ENCODE data around the gene OPCML. TPM values are rescaled to one million over a fixed set of nuclear protein-coding genes. Genes with fewer than 3 reads are reported as not detected.

The OPCML gene
- total RNA-seq, 1 experiment from 2014 or later, result 0.94 TPM

GRCh38 chr11:133383201-133383600 lies 149.1 kb downstream of the OPCML start:
- Histone ChIP-seq H3K79me1 (ENCODE audit: insufficient read depth, low read depth, low read length, poor library complexity, severe bottlenecking) (no peaks in the 10 kb centered on the region), H4K91ac (ENCODE audit: insufficient read length, low read depth, low read length) (no peak overlapping the region), H4K8ac (replicated peaks; ENCODE audit: insufficient read length, low read depth, low read length) (no peak overlapping the region), H3K4ac (ENCODE audit: low read depth, low read length) (no peak overlapping the region), H3K18ac (ENCODE audit: insufficient read length, low read depth, low read length) (no peak overlapping the region), H3T11ph (ENCODE audit: low read length) (no peak overlapping the region), H3K56ac (ENCODE audit: insufficient read length, low read depth, low read length) (no peak overlapping the region), H3K4me2 (ENCODE audit: insufficient read depth, insufficient read length, low read length) (no peak overlapping the region), H4K20me1 (ENCODE audit: control insufficient read depth, insufficient read depth, insufficient read length) (no peaks in the 10 kb centered on the region), H2BK5ac (ENCODE audit: insufficient read length, low read length) (no peak overlapping the region), H3K27ac (ENCODE audit: insufficient read length, low read depth, low read length) (no peak overlapping the region), H3K23me2 (ENCODE audit: insufficient read length, low read depth, low read length, poor library complexity, severe bottlenecking) (no peaks in the 10 kb centered on the region), H2BK15ac (ENCODE audit: low read depth, low read length) (no peak overlapping the region), H2AFZ (ENCODE audit: low read length) (no peak overlapping the region), H4K5ac (ENCODE audit: insufficient read length, low read depth, low read length) (no peak overlapping the region), H3K23ac (ENCODE audit: insufficient read length, low read depth, low read length) (no peak overlapping the region), H2BK12ac (ENCODE audit: insufficient read length, low read depth, low read length) (no peak overlapping the region), H2AK5ac (ENCODE audit: insufficient read length, low read length) (no peak overlapping the region), H3K9ac (ENCODE audit: extremely low read depth, insufficient read length, low read length) (no peak overlapping the region), H2BK120ac (ENCODE audit: low read depth, low read length, poor library complexity, severe bottlenecking) (no peak overlapping the region), H3K4me1 (ENCODE audit: insufficient read depth, low read length) (peaks cover 2% of the 10 kb centered on the region; the same call in 1 of the 2 replicates), H3K79me2 (ENCODE audit: insufficient read depth, low read length) (no peaks in the 10 kb centered on the region), H3K14ac (ENCODE audit: insufficient read depth, low read length) (no peak overlapping the region), H3K27me3 (ENCODE audit: insufficient read depth, low read length) (no peaks in the 10 kb centered on the region), H2BK20ac (ENCODE audit: low read depth, low read length, poor library complexity, severe bottlenecking) (no peak overlapping the region), H3K9me3 (ENCODE audit: control insufficient read depth, low read depth, low read length) (no peaks in the 10 kb centered on the region)
- Mint-ChIP-seq H3K4me1 (peaks cover 10 to 11% of the 10 kb centered on the region in 2 experiments), H3K9me3 (no peaks in the 10 kb centered on the region), H3K4me3 (no peak overlapping the region), H3K27ac (peak overlapping the region in 1 of 3 experiments; percentile 6; a peak in 1 of 7 replicates), H3K27me3 (ENCODE audit: low read depth) (no peaks in the 10 kb centered on the region), H3K36me3 (ENCODE audit: insufficient read depth in 1 of 3, low read depth in 3 of 3) (no peaks in the 10 kb centered on the region)
- no peak for TF ChIP-seq CTCF (conservative IDR thresholded peaks at IDR 0.05)
- WGBS (ENCODE audit: extremely low coverage, insufficient read length, low lambda C conversion rate), result no CpG with 5 or more reads among the region's 8 CpGs
- no peak for DNase-seq

All from H9 (cell line).